HG02943 (cell line): ENCODE measurements around the gene KRT9.
"Not testable (repeated sequence)": the region's sequence is repeated elsewhere in the genome, so short reads cannot be mapped to it uniquely, and the experiment has no call there.

Experiments used
- ATAC-seq: cut with Tn5 transposase; IDR thresholded peaks from one replicate; pipeline ENCODE4 v1.9.1; 2021; ENCODE audit warnings: mild to moderate bottlenecking, low read depth, moderate library complexity; ENCODE audit not compliant: unreplicated experiment

KRT9 gene, protein sequence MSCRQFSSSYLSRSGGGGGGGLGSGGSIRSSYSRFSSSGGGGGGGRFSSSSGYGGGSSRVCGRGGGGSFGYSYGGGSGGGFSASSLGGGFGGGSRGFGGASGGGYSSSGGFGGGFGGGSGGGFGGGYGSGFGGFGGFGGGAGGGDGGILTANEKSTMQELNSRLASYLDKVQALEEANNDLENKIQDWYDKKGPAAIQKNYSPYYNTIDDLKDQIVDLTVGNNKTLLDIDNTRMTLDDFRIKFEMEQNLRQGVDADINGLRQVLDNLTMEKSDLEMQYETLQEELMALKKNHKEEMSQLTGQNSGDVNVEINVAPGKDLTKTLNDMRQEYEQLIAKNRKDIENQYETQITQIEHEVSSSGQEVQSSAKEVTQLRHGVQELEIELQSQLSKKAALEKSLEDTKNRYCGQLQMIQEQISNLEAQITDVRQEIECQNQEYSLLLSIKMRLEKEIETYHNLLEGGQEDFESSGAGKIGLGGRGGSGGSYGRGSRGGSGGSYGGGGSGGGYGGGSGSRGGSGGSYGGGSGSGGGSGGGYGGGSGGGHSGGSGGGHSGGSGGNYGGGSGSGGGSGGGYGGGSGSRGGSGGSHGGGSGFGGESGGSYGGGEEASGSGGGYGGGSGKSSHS

DNA sequence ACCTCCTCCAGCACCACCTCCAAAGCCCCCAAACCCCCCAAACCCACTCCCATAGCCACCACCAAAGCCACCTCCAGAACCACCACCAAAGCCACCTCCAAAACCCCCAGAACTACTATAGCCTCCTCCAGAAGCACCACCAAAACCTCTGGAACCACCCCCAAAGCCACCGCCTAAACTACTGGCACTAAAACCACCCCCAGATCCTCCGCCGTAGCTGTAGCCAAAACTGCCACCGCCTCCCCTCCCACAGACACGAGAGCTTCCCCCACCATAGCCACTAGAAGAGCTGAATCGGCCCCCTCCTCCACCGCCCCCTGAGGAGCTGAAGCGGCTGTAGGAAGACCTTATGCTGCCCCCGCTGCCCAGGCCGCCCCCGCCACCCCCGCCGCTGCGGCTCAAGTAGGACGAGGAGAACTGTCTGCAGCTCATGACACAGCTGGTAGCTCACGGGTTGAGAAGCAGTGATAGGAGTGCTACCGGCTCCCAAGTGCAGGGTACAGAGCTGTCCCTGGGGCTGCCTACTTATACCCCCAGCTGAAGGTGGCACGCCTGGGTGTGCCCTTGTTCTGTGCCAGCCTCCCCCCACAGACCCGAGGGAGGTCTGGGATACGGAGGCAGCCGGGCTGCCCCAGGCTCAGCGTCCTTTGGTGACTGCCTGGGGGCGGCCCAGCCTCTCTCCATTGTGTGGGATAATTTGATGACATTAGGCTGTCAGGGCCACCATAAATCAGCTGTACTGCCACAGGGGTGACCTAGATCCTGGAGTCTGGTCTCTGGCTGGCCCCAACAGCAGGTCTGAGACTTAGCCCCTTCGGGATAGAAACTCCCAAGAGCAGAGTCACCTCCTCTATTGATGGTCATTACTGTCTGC is at the start of gene KRT9:
Gene KRT9, minus strand, starts transcription at position 499 of the 874 bp plus-strand sequence. Its CDS starts 67 bp downstream, at position 432.
- ATAC-seq = no peak

DNA sequence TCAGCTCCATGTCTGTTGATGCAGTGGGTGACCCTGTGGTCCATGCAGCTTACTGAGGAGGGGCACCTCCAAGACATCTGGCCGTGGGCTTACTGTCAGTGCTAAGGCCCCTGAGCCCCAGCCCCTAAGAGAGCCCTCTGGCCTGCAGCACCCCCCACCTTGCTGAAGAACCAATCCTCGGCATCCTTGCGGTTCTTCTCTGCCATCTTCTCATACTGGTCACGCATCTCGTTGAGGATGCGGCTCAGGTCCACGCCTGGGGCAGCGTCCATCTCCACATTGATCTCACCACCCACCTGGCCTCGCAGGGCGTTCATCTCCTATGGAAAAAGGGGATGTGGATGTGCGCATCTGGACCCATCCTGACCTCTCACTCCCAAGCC is 49.6 kb upstream of the KRT9 start:
- not testable (repeated sequence) for ATAC-seq

DNA sequence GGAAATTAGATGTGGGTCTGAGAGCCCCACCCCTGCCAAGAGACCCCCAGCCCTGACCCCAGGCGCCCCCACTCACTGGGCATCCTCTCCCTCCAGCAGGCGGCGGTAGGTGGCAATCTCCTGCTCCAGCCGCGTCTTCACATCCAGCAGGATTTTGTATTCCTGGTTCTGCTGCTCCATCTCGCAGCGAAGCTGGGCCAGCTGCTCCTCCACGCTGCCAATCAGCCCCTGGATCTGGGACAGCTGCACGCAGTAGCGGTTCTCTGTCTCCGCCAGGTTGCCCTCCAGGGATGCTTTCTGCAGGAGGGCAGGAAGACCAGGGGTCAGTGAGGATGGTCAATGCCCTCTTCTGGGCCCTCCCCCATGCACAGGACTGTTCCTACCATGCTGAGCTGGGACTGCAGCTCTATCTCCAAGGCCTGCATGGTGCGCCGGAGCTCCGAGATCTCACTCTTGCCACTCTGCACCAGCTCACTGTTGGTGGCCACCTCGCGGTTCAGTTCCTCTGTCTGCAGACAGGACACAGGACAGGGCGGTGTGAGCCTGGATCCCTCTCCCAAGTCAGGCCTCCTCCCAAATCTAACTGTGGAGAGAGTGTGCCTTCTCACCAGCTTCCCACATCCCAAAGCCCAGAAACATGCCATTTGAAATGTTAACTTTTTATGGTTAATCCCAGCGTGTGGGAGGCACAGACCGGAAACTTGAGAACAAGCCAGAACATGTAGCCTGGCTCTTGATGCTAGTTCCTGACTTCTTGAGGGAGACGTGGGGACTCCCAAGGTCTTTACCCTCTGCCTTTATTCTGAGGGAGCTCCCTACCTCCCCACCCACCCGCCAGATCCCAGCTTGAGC is 49.0 kb upstream of the KRT9 start:
- ATAC-seq = no peak

DNA sequence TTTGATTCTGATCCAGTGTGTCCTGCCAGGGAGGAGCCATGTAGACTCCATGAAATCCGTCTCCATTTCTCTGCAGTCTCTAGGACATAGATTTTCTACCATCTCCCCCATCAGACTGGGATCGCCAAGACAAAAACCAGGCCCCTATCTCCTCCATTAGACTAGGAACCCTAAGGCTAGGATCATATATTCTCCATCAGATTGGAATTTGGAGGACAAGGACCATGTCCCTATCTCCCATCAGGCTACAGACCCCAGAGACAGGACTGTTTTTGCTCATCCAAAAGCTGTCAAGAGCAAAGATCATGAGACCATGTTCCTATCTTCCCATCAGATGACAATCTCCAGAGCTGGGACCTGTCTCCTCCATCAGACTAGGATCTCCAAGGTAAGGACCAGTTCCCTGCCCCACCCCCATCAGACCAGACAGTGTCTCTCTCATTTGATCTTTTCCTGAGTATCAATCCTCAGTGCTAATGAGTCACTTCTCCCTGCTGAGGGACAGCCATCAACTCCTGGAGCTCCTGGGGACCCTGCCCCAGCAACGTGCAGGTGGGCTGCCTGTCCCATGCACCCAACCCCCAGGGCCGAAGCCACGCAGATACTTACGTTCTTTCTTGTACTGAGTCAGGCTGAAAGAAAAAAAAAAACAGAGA is 48.2 kb upstream of the KRT9 start:
- not testable (repeated sequence) for ATAC-seq

DNA sequence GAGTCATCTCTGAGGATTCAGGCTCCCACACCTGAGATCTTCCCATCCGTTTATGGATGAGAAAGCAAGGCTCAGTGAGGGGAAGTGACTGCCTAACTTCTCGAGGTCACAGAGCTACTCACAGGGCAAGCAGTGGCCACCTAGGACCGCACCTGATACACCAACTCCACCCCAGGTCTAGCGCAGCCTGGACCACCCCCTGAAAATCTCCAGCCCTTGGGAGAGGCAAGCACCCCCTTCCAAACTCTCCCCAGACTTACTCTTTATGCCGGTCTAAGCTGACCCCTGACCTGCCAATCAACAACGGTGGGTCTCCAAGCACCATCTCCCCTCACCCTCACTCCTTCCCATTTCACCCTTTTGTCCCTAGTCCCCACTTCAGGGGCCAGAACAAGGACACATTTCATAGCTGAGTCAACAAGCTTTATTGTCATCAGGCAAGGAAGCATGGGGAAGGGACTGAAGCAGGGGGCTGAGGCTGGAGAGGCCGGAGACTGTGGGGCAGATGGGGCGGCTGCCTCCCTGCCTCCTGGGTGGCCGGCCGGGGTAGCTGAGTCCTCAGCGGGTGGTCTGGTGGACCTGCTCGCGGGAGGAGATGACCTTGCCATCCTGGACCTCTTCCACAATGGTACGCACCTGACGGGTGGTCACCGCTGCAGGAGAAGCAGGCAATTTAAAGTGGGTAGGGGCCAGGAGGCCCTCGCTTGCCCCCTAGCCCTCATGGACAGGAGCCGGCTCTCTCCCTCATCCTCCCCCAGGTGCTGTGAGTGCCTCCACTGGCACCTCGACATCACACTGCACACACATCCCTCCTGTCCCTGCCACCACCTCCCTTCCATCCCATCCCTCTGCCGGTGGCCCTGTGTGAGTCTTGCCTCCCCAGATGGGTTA is 47.4 kb upstream of the KRT9 start:
- ATAC-seq = no peak

DNA sequence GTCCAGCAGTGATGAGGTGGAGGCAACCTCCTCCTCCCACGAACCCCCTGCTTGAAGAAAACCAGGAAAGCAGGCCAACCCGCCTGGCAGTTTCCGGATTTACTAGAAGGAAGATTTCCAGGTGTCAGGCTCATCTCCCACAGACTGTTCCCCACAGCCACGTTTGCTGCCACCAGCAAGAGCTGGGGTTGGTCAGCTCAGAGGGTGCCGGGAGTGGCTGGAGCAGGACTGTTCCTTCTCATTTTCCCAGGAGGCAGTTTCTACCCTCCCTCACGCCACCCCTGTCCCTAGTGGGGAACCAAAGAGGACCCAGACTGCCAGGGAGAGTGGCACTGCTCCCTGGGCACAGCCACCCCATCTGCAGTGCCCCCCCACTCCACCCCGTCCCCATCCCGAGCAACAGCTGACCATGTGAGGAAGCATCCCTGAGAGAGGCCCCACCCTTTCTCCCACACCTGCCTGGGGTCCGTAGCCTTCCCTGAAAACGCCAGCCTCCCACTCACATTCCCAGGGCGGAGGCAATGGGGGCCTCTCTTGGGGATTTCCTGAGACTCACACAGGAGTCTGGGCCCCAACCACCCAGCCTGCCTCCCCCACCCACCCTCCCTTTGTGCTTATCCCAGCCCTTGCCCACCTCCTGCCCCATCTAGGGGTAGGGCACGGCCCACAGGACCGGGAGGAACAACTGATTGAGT is 46.6 kb upstream of the KRT9 start:
- no peak for ATAC-seq

DNA sequence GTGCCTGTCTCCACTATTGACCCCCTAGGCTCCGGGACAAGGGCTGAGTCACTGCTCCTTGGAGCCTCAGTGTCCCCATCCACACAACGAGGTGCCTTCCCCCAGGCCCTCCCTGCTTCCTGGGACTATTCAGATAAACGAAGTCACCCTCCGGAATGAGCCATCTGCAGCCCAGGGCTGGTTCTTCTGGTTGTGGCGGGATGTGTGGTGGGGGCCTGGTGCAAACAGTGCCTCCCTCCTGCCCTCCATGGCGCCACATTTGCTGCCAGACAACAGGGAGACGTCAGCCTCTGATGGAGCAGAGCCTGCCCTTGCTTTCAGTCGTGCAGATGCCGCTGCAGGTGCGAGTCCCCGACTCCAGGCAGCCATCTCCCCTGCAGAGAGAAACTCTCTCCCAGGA is 45.8 kb upstream of the KRT9 start:
- ATAC-seq = no peak

DNA sequence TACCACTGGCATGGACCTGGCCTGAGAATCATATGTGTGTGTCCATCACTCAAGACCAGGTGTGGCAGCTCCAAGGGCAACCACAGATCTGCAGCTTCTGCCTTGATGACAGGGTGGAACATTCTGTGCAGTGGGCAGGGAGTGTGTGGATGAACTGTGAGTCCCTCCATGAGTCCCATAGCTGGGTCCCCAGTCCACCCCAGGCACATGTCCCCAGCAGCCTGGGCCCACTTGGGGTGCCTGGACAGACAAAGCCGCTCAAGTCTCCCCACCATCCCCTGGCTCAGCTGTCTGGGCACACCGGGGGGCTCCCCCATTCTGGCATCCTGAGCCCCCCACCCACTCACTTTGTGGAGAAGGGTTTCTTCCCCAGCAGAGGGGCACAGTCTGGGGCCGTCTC is 45.3 kb upstream of the KRT9 start:
- no peak for ATAC-seq

DNA sequence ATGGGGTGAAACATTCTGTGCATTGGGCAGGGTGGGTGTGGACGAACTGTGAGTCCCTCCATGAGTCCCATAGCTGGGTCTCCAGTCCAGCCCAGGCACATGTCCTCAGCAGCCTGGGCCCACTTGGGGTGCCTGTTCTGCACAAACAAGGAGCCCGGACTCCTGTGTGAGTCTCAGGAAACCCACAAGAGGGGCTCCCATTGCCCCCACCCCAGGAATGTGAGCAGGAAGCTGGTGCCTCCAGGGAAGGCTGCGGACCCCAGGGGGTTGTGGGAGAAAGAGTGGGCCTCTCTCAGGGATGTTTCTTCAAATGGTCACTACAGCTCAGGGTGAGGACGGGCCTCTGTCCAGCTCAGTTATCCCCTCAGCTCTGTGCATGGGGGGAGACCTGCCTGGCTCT is 44.6 kb upstream of the KRT9 start:
- ATAC-seq = not testable (repeated sequence)

DNA sequence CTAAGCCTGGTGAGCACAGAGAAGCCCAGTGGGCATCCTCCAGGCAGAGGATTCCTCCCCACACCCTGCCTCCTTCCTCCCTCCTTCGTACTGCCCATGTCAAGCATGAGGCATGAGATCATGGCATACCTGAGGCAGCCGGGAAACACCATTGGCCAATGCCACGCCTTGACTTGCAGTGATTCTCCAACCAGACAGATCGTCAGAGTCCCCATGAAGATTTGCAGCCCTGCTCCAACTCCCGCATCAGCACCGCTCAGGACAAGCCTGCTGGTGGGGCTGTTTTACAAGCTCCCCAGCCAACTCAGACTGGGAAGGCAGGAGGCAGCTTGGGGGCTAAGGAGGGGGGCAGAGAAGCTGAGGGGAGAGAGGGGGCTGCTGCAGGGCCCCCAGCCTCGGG is 43.6 kb upstream of the KRT9 start:
- no peak for ATAC-seq

DNA sequence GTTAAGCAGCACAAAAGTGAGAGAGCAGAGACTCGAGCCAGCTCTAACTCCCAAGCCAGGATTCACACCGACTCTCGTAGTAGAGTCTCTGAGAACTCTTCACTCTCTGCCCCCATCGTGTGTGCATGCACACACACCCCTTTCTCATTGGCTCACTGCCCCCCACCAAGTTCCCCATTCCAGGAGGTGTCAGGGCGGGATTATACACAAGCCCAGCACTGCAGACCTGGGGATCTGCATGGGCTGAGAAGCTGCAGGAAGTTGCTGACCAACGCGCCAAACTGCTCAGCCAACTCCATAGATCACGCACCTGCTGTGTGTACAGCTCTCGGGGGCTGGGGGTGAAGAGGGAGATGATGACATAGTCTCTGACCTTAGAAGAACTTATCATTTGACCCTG is 42.9 kb upstream of the KRT9 start:
- ATAC-seq = not testable (repeated sequence)

DNA sequence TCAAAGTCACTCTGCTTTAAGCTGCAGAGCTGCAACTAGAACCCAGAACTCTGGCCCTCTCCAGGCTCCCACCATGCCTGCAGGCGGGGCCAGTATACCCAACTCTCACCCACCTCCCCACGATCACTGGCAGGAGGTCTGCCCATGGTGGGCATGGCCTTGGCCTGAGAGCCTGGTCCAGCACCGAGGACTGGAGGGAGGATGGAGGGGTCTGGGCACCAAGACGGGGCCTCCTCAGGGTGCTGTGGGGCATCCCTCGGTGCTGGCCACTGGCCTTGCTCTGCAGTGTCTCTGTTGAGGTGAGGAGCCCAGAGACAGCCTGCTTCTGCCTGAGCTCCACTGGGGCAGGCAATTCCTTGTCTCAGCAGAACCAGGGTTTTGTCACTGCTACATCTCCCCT is 42.2 kb upstream of the KRT9 start:
- ATAC-seq = no peak

DNA sequence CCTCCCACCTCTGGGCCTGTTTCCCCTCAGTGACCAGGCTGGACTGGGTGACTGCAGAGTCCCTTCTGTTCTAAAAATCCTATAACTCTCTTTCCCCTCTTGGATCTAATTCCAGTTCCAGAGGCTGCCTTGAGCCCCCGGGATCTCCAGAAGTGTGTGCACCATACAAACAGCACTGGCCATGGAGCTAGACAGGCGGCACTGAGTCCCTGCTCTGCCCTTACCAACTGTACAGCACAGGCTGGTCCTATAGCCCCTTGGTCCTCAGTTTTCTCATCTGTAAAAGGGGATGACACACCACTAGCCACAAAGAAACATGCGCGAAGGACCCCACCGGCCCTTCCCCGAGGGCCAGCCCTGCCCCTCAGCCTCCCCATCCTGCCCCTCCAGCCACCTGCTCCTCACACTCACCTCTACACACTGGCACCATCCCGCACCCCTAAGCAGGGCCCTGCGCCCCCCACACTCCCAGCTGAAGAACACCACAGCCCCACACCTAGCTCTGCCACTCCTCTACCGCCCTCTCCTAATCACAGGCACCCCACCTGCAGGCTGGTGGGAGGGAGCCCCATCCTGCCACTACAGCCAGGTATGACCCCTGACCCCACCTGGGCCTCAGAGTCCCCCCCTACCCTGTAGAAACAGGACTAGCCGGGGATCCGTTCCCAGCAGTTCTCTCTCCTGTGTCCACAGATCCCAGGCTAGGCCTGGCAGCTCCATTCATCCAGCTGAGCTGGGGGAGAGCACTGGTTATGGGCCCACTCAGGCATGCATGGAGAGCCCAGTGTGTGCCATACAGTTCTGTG is 41.6 kb upstream of the KRT9 start:
- no peak for ATAC-seq

DNA sequence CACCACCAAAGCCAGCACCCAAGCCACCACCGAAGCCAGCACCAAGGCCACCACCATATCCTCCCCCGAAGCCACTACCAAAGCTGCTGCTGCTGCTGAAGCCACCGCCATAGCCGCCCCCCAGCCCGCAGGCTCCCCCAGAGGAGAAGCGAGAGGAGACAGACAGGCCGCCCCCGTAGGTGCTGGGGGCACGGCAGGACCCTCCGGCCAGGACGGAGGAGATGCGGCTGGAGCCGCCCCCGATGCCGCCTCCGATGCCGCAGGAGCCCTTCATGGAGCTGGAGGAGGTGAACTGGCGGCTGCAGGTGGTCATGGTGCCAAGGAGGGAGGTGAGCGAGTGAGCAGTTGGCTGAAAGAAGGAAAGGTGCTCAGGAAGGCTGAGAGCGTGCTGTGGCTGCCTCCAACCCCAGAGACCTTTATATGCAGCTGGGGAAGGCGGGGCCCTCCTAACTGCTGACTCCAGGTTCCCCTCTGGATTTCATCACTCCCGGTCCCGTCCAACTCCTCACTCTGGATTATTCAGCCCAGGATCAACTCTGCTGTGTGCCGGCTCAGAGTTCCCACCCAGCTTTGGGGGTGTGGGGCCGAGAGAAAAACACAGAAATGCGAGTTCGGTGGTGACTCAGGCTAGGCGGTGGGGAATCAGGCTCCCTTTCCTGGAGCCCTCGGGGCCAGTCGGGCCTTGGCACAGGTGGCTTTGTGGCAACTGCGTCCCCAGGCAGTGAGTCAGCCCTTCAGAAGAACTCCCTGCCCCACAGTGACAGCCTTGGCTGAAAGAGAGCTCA is 40.7 kb upstream of the KRT9 start, which contains the start of gene KRT16:
Gene KRT16, minus strand, starts transcription at position 392 of the 785 bp plus-strand sequence. Its CDS starts 79 bp downstream, at position 313.
- ATAC-seq = not testable (repeated sequence)

DNA sequence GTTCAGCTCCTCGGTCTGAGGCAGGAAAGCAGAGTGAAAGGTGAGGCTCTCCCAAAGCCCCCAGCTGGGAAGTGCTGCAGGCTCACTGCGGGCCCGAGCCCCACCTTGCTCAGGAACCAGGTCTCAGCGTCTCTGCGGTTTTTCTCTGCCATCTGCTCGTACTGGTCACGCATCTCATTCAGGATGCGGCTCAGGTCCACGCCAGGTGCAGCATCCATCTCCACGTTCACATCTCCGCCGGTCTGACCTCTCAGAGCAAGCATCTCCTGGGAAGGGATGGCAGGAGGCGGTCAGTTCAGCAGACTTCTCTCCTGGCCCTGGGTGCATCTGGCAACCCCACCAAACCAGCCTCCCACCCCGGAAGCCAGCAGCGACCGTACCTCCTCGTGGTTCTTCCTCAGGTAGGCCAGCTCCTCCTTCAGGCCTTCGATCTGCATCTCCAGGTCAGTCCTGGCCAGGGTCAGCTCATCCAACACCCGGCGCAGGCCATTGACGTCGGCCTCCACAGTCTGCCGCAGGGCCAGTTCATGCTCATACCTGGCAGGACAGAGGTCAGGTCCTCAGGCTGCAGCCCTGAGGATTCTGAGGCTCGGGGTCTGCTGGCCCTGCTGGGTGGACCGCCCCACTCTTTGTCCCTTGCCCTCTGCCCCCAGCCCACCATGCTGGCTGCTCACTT is 39.2 kb upstream of the KRT9 start:
- no peak for ATAC-seq

DNA sequence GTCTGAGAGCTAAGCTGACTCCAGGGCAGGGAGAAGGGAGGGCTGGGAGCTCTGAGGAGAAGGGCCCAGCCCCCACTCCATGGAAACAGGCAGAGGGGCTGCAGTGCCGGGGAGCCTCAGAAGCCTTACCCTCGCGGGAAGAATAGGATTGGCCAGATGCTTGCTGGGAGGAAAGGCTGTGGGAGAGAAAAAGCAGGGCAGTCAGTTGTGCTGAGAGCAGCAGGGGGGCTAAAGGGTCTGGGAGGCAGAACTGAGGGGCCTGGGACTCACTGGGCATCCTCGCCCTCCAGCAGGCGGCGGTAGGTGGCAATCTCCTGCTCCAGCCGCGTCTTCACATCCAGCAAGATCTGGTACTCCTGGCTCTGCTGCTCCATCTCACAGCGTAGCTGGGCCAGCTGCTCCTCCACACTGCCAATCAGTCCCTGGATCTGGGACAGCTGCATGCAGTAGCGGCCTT is 38.2 kb upstream of the KRT9 start:
- not testable (repeated sequence) for ATAC-seq
